ENCODE results near the gene ZNF865. TPM values are rescaled to one million over a fixed set of nuclear protein-coding genes. Genes with fewer than 3 reads are reported as not detected.
"Not testable (repeated sequence)": the region's sequence is repeated elsewhere in the genome, so short reads cannot be mapped to it uniquely, and the experiment has no call there.

Gene ZNF865
- total RNA-seq, 2 donors from 2014 or later, result 15.4 to 20.7 TPM

GRCh38 chr19:55581145-55581822, 24.2 kb upstream of the ZNF865 start:
- no peak for DNase-seq (ENCODE audit: low spot score)
- Mint-ChIP-seq H3K4me1 (ENCODE audit: low read depth in 2 of 2) (peaks cover 23 to 28% of the 10 kb centered on the region in 2 donors), H3K9me3 (no peaks in the 10 kb centered on the region), H3K36me3 (no peaks in the 10 kb centered on the region), H3K4me3 (peak overlapping the region; percentile 89), H3K27ac (peak overlapping the region; percentile 31 to 73), H3K27me3 (peaks cover 8% of the 10 kb centered on the region in 2 donors)
- no peak for ATAC-seq

GRCh38 chr19:55581823-55582223, 23.6 kb upstream of the ZNF865 start:
- H3K4me1 Mint-ChIP-seq (ENCODE audit: low read depth in 2 of 2), result peaks cover 24 to 28% of the 10 kb centered on the region in 2 donors
- H3K27ac Mint-ChIP-seq, result no peak overlapping the region
- H3K27me3 Mint-ChIP-seq, result peaks cover 8% of the 10 kb centered on the region in 2 donors
- H3K4me3 Mint-ChIP-seq, result no peak overlapping the region
- H3K36me3 Mint-ChIP-seq, result no peaks in the 10 kb centered on the region
- no peak for DNase-seq (ENCODE audit: low spot score)
- ATAC-seq, result no peak
- H3K9me3 Mint-ChIP-seq, result no peaks in the 10 kb centered on the region

- not testable (repeated sequence) for H3K27me3 Mint-ChIP-seq; DNase-seq (ENCODE audit: low spot score); H3K27ac Mint-ChIP-seq; H3K9me3 Mint-ChIP-seq; H3K4me3 Mint-ChIP-seq; ATAC-seq; H3K36me3 Mint-ChIP-seq
- H3K4me1 Mint-ChIP-seq (ENCODE audit: low read depth in 2 of 2), result peaks cover 24 to 28% of the 10 kb centered on the region in 2 donors
These were observed 23.2 kb upstream of the ZNF865 start for GRCh38 chr19:55582284-55582683.

GRCh38 chr19:55583897-55584296, 21.6 kb upstream of the ZNF865 start:
- H3K27me3 Mint-ChIP-seq; H3K36me3 Mint-ChIP-seq; H3K9me3 Mint-ChIP-seq; DNase-seq (ENCODE audit: low spot score); H3K4me3 Mint-ChIP-seq; ATAC-seq: not testable (repeated sequence)
- Mint-ChIP-seq H3K27ac (peak overlapping the region in 1 of 2 donors; percentile 35), H3K4me1 (ENCODE audit: low read depth in 2 of 2) (peaks cover 24 to 28% of the 10 kb centered on the region in 2 donors)

GRCh38 chr19:55584871-55585270, 20.6 kb upstream of the ZNF865 start:
- H3K4me1 Mint-ChIP-seq (ENCODE audit: low read depth in 2 of 2), result peaks cover 19 to 23% of the 10 kb centered on the region in 2 donors
- DNase-seq (ENCODE audit: low spot score) (no peak), ATAC-seq (no peak)
- peak overlapping the region; percentile 37 for H3K4me3 Mint-ChIP-seq
- peak overlapping the region in 1 of 2 donors; percentile 35 for H3K27ac Mint-ChIP-seq
- no peaks in the 10 kb centered on the region for H3K36me3 Mint-ChIP-seq
- peaks cover 8 to 11% of the 10 kb centered on the region in 2 donors for H3K27me3 Mint-ChIP-seq
- no peaks in the 10 kb centered on the region for H3K9me3 Mint-ChIP-seq

DNA sequence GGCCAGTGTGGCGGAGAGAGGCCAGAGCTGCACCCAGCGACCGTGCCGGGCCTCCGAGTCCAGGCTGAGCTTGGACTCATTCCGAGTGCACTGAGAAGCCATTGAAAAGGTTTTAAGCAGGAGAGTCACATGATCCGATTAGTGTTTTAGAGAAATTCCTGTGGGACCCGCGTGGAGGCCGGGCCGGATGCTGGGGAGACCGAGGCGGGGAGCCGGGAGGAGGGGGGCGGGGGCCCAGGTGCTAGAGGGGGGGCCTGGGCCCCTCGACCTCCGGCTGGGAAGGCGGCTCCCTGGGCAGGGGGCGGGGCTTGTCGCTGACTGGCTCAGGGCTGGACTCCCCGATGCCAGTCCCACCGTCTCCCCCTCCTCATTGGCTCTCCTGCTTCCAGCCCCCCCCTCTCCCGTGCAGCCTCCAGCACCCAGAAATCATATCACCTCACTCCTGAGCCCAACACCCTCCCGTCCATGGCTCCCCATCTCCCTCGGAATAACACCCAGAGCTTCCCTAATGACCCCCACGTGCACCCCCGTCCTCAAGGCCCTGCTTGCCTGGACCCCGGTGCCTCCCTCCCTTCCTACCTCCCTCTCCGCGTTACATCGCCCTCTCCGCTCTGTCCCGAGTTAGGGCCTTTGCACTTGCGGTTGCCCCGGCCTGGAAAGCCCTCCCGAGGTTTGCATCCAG, 19.6 kb upstream of the ZNF865 start:
- peak overlapping the region; percentile 37 for H3K4me3 Mint-ChIP-seq
- no peaks in the 10 kb centered on the region for H3K9me3 Mint-ChIP-seq
- no peak for ATAC-seq
- peaks cover 18 to 20% of the 10 kb centered on the region in 2 donors for H3K4me1 Mint-ChIP-seq (ENCODE audit: low read depth in 2 of 2)
- DNase-seq (ENCODE audit: low spot score), result no peak
- H3K27me3 Mint-ChIP-seq, result peaks cover 8 to 14% of the 10 kb centered on the region in 2 donors
- H3K36me3 Mint-ChIP-seq, result no peaks in the 10 kb centered on the region
- no peak overlapping the region for H3K27ac Mint-ChIP-seq

DNA sequence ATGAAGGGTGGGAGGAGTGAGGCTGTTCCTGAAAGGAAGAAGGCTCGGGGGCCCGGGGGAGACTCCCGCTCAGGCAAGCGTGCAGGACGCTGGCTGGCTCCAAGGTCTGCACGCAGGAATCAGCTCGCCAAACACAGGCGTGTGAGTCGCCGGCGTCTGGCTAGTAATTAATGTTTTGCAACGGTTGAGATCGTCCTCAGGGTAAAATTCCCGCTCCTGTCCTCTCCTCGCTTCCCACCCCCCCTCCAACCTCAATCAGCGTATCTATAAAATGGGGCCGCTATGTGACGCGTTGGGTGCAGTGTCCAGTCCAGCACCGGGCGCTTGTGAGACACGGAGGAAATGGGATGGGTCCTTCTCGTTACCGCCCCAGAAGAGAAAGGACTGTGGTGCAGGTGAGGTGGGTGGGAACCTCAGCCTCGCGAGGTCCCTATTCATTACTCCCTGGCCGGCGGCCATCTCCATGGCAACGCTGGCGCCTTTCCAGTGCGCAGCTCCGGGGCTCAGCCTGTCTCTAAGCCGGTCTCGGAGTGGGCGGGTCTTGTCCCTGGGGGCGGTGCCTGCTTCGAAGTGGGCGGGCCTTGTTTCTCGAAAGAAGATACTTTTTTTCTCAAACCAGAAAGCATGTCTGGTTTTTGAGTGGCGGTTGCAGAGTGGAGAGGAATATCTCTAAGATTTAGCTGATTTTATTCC, 18.3 kb upstream of the ZNF865 start:
- peak; percentile 91 for DNase-seq (ENCODE audit: low spot score)
- H3K27ac Mint-ChIP-seq, result no peak overlapping the region
- H3K4me3 Mint-ChIP-seq, result peak overlapping the region; percentile 61
- ATAC-seq, result peak; percentile 98 to 99
- no peaks in the 10 kb centered on the region for H3K36me3 Mint-ChIP-seq
- H3K4me1 Mint-ChIP-seq (ENCODE audit: low read depth in 2 of 2), result peaks cover 8 to 9% of the 10 kb centered on the region in 2 donors
- peaks cover 8 to 14% of the 10 kb centered on the region in 2 donors for H3K27me3 Mint-ChIP-seq
- no peaks in the 10 kb centered on the region for H3K9me3 Mint-ChIP-seq

DNA sequence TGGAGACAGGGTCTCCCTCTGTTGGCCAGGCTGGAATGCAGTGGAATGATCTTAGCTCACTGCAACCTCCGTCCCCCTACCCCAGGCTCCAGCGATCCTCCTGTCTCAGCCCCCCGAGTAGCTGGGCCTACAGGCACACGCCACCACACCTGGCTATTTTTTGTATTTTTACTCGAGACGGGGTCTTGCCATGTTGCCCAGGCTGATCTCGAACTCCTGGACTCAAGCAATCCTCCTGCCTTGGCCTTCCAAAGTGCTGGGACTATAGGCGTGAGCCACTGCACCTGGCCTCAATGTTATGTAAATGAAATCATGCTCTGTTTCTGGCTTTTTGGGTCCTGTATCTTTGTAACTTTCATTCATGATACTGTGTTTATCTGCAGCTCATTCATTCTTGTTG, 16.7 kb upstream of the ZNF865 start:
- H3K4me3 Mint-ChIP-seq, result no peak overlapping the region
- H3K36me3 Mint-ChIP-seq, result no peaks in the 10 kb centered on the region
- no peaks in the 10 kb centered on the region for H3K9me3 Mint-ChIP-seq

GRCh38 chr19:55590109-55590508, 15.3 kb upstream of the ZNF865 start:
- Mint-ChIP-seq H3K4me1 (ENCODE audit: low read depth in 2 of 2) (peaks cover 6 to 9% of the 10 kb centered on the region in 2 donors), H3K9me3 (peaks cover 3% of the 10 kb centered on the region), H3K36me3 (peaks cover 4% of the 10 kb centered on the region), H3K4me3 (no peak overlapping the region), H3K27me3 (peaks cover 6 to 11% of the 10 kb centered on the region in 2 donors), H3K27ac (no peak overlapping the region)
- no peak for DNase-seq (ENCODE audit: low spot score)
- ATAC-seq, result no peak

More for the DNA sequence above, 16.7 kb upstream of the ZNF865 start:
- peaks cover 8 to 14% of the 10 kb centered on the region in 2 donors for H3K27me3 Mint-ChIP-seq
- peaks cover 7 to 9% of the 10 kb centered on the region in 2 donors for H3K4me1 Mint-ChIP-seq (ENCODE audit: low read depth in 2 of 2)
- ATAC-seq, result no peak
- no peak overlapping the region for H3K27ac Mint-ChIP-seq
- DNase-seq (ENCODE audit: low spot score), result no peak

DNA sequence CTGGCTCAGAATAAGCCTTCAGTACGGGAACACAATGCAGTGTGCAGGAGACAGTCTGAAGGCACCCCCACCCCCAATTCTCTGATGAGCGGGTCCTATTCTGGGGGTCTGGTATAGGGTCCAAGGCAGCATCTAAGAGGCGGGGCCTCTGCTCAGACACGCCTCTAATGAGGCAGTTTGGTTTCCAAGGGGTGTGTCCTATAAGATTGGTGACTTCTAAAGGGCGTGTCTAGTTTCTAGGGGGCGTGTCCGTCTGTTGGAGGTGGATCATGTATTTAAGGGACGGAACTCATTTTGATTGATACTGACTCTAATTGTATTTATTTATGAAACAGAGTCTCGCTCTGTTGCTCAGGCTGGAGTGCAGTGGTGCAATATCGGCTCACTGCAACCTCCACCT, 14.8 kb upstream of the ZNF865 start:
- H3K27me3 Mint-ChIP-seq, result peaks cover 1 to 6% of the 10 kb centered on the region in 2 donors
- no peak overlapping the region for H3K27ac Mint-ChIP-seq
- DNase-seq (ENCODE audit: low spot score) (no peak), ATAC-seq (no peak)
- peaks cover 1 to 5% of the 10 kb centered on the region in 2 donors for H3K4me1 Mint-ChIP-seq (ENCODE audit: low read depth in 2 of 2)
- peaks cover 3% of the 10 kb centered on the region for H3K9me3 Mint-ChIP-seq
- peaks cover 10% of the 10 kb centered on the region for H3K36me3 Mint-ChIP-seq
- no peak overlapping the region for H3K4me3 Mint-ChIP-seq

DNA sequence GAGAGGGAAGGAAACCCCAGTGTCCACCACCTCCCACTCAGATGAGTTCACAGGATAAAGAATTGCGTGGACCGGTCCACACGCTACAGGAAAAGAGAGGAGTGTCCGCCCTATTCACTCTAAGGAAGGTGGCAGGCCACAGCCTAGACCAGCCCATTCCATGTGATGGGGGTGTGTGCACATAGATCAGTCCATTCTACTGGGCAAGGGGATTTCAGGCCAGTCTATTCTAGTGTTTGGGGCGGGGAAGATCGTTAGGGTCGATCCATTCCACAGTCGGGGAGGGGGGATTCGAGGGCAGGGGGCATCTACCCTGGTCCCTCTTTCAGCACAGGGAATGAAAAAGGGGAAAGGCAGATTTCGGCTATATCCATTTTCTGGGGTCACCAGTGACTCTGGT, 13.9 kb upstream of the ZNF865 start:
- Mint-ChIP-seq H3K36me3 (peaks cover 13% of the 10 kb centered on the region), H3K9me3 (peaks cover 3% of the 10 kb centered on the region), H3K27ac (no peak overlapping the region), H3K4me1 (ENCODE audit: low read depth in 2 of 2) (peaks cover 0 to 3% of the 10 kb centered on the region in 2 donors), H3K27me3 (peaks cover 0 to 6% of the 10 kb centered on the region in 2 donors), H3K4me3 (no peak overlapping the region)
- ATAC-seq (no peak), DNase-seq (ENCODE audit: low spot score) (no peak)

DNA sequence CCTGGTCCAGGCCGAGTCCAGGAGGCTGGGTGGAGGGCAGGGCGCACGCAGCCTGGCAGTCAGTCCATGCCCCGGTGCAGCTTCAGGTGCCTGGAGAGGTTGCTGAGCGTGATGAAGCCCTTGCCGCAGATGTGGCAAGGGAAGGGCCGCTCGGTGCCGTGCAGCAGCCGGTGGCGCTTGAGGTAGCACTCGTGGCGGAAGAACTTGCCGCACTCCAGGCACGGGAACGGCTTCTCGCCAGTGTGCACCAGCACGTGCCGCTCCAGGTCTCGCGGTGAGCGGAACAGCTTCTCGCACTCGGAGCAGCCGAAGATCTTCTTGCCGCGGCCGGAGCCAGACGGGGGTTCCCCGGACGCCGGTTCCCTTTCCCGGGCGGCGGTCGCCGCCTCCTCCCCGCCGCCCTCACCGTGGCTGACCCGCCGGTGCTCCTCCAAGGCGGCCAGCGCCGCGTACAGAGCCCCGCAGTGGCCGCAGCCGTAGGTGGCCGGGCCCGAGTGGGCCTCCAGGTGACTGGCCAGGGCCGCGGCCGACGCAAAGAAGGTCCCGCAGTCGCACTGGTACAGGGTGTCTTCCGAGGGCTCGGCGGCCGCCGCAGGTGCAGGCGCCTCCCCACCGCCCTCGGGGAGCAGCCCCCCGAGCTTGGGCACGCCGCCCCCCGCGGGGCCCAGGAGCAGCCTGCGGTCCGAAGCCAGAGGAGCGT, 12.9 kb upstream of the ZNF865 start:
- H3K27ac Mint-ChIP-seq, result no peak overlapping the region

DNA sequence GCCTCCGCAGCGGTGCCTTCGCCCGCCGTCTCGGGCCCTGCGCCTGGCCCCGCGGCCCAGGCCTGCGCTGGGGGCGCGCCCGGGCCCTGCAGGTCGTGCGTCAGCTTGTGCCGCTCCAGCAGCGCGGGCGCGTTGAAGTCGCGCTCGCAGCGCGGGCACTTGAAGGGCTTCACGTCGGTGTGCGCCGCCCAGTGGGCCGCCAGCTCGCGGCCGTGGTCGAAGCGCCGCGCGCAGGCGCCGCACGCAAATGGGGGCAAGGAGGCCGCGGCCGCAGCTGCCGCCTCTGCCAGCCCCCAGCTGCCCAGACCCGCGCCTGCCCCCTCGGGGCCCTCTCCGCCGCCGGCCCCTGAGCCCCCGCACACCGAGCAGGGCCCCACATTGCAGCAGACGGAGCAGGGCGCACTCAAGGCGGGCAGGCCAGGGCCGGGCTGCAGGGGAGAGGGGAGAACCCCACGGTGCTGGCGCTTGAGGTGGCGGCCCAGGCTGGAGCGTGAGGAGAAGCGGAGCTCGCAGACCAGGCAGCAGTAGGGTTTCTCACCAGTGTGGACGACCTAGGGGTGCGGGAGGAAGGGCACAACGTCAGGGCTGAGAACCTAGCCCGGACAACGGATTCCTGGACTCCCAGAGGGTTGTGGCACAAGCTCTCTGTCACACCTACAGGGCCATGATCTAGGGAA, 12.2 kb upstream of the ZNF865 start:
- no peak overlapping the region for H3K27ac Mint-ChIP-seq
- H3K4me3 Mint-ChIP-seq, result no peak overlapping the region
- peaks cover 13% of the 10 kb centered on the region for H3K36me3 Mint-ChIP-seq
- H3K9me3 Mint-ChIP-seq, result peaks cover 3% of the 10 kb centered on the region
- H3K4me1 Mint-ChIP-seq (ENCODE audit: low read depth in 2 of 2), result peaks cover under 1 to 7% of the 10 kb centered on the region in 2 donors
- DNase-seq (ENCODE audit: low spot score) (no peak), ATAC-seq (no peak)
- peaks cover 0 to 6% of the 10 kb centered on the region in 2 donors for H3K27me3 Mint-ChIP-seq

More for the DNA sequence above, 12.9 kb upstream of the ZNF865 start:
- no peak for DNase-seq (ENCODE audit: low spot score)
- no peak for ATAC-seq
- peaks cover 0 to 4% of the 10 kb centered on the region in 2 donors for H3K4me1 Mint-ChIP-seq (ENCODE audit: low read depth in 2 of 2)
- no peak overlapping the region for H3K4me3 Mint-ChIP-seq
- peaks cover 3% of the 10 kb centered on the region for H3K9me3 Mint-ChIP-seq
- H3K27me3 Mint-ChIP-seq, result peaks cover 0 to 6% of the 10 kb centered on the region in 2 donors
- H3K36me3 Mint-ChIP-seq, result peaks cover 13% of the 10 kb centered on the region

Measured in natural killer cell treated with Interleukin-12 subunit alpha and Interleukin-12 subunit beta and Interleukin-15 and Interleukin-18, amount 100 ng/mL, for 72 hours (primary cell).